Keratinocyte (primary cell): Measurements from ENCODE around the gene SELPLG. TPM values are rescaled to one million over a fixed set of nuclear protein-coding genes. Genes with fewer than 3 reads are reported as not detected.

ENCODE experiments used
- DNase-seq: peaks from one replicate; pipeline ENCODE4 v3.0.0-alpha.2; 2011; ENCODE audit warnings: low read depth, missing footprints, low spot score
- FAIRE-seq: peaks from 2 replicates; lab custom pipeline; 2011; peaks lifted over from hg19 to GRCh38; lab: Jason Lieb, UNC
- H2AFZ ChIP-seq: 2 replicates; pipeline ENCODE4 v1.6.0; 2012; ENCODE audit warnings: low read length, control low read depth, inconsistent platforms; ENCODE audit not compliant: control insufficient read depth
- H3K27ac ChIP-seq: 2 replicates; pipeline ENCODE4 v1.5.1; 2011; ENCODE audit warnings: low read length; ENCODE audit not compliant: control insufficient read depth, insufficient read depth
- H3K27me3 ChIP-seq: 3 replicates; pipeline ENCODE4 v1.6.0; 2011; ENCODE audit warnings: low read length; ENCODE audit not compliant: control insufficient read depth, insufficient read depth; ENCODE audit errors: extremely low read depth
- H3K36me3 ChIP-seq, 2 experiments: 2 replicates in 1 of 2; 3 replicates in 1 of 2; pipeline ENCODE4 v1.5.1; 2011; ENCODE audit warnings: low read length in 2 of 2, mild to moderate bottlenecking in 1 of 2; ENCODE audit not compliant: control insufficient read depth in 2 of 2, insufficient read depth in 2 of 2; ENCODE audit errors: extremely low read depth in 1 of 2
- H3K4me1 ChIP-seq: 3 replicates; pipeline ENCODE4 v1.5.1; 2011; ENCODE audit warnings: low read length; ENCODE audit not compliant: control insufficient read depth, insufficient read depth; ENCODE audit errors: extremely low read depth
- H3K4me2 ChIP-seq: 3 replicates; pipeline ENCODE4 v1.6.0; 2011; ENCODE audit warnings: low read depth, low read length; ENCODE audit not compliant: control insufficient read depth, insufficient read depth; ENCODE audit errors: extremely low read depth
- H3K4me3 ChIP-seq, 3 experiments: fragments of 200-600 bp in 1 of 3; sonication (generic) in 1 of 3; 2 replicates in 2 of 3; 3 replicates in 1 of 3; pipeline ENCODE4 v1.5.1; 2011 to 2016; ENCODE audit warnings: low read length in 3 of 3, mild to moderate bottlenecking in 3 of 3, control low read depth in 2 of 3, inconsistent platforms in 1 of 3, low read depth in 1 of 3, mixed read lengths in 1 of 3, mixed run types in 1 of 3, moderate library complexity in 1 of 3; ENCODE audit not compliant: control insufficient read depth in 2 of 3, insufficient read depth in 2 of 3; ENCODE audit errors: extremely low read depth in 1 of 3
- H3K79me2 ChIP-seq: 2 replicates; pipeline ENCODE4 v1.6.0; 2012; ENCODE audit warnings: low read length; ENCODE audit not compliant: control insufficient read depth, insufficient read depth
- H3K9ac ChIP-seq: 3 replicates; pipeline ENCODE4 v1.6.0; 2011; ENCODE audit warnings: low read length; ENCODE audit not compliant: control insufficient read depth, insufficient read depth; ENCODE audit errors: extremely low read depth
- H3K9me1 ChIP-seq: 3 replicates; pipeline ENCODE4 v1.6.0; 2011; ENCODE audit warnings: low read length; ENCODE audit not compliant: control insufficient read depth, insufficient read depth; ENCODE audit errors: extremely low read depth
- H3K9me3 ChIP-seq: 2 replicates; pipeline ENCODE4 v1.5.1; 2012; ENCODE audit warnings: low read depth, low read length; ENCODE audit not compliant: control insufficient read depth
- H4K20me1 ChIP-seq: 3 replicates; pipeline ENCODE4 v1.6.0; 2011; ENCODE audit warnings: low read length; ENCODE audit not compliant: control insufficient read depth, insufficient read depth; ENCODE audit errors: extremely low read depth
- EZH2 ChIP-seq: IDR thresholded peaks from one replicate; pipeline ENCODE4 v1.6.1; 2012; ENCODE audit warnings: inconsistent platforms, mild to moderate bottlenecking, low read length, moderate library complexity
- dilution Hi-C: fragments of 300-500 bp; cut with MboI; formaldehyde crosslinking; loops from one replicate; pipeline ENCODE4 v1.7.0; 2020; ENCODE audit warnings: low sequenced_read_pairs; ENCODE audit not compliant: extremely low pct_ligation_motif_present
- polyA plus RNA-seq, 5 experiments: library from polyadenylated mRNA; depleted of rRNA in 3 of 5; stranded (reverse) in 3 of 5; stranded (forward) in 1 of 5; unstranded in 1 of 5; fragments of >200 nt; gene quantifications; 1 replicate in 1 of 5; 2 replicates in 3 of 5; 3 replicates in 1 of 5; pipeline versions ENCODE4 v1.2.1 to v1.2.3, GENCODE V29; 2011 to 2012; ENCODE audit warnings: missing spikeins in 2 of 5, low read depth in 1 of 5, low replicate concordance in 1 of 5
- TF ChIP-seq, protein P1 (sequence below), 3 experiments: IDR thresholded peaks in 1 of 3; conservative IDR thresholded peaks in 1 of 3; optimal IDR thresholded peaks in 1 of 3; 2 replicates in 2 of 3; 3 replicates in 1 of 3; pipeline versions ENCODE3 to v1.5.1; 2011; ENCODE audit warnings: low read length in 3 of 3, mild to moderate bottlenecking in 3 of 3, moderate library complexity in 2 of 3, control low read depth in 1 of 3, inconsistent platforms in 1 of 3; ENCODE audit not compliant: insufficient read depth in 2 of 3; ENCODE audit errors: extremely low read depth in 1 of 3

SELPLG gene
- polyA plus RNA-seq, 1 donor (not counting 4 experiments of a cell fraction or from before 2014, with no cell fraction given) = 0.80 TPM

DNA sequence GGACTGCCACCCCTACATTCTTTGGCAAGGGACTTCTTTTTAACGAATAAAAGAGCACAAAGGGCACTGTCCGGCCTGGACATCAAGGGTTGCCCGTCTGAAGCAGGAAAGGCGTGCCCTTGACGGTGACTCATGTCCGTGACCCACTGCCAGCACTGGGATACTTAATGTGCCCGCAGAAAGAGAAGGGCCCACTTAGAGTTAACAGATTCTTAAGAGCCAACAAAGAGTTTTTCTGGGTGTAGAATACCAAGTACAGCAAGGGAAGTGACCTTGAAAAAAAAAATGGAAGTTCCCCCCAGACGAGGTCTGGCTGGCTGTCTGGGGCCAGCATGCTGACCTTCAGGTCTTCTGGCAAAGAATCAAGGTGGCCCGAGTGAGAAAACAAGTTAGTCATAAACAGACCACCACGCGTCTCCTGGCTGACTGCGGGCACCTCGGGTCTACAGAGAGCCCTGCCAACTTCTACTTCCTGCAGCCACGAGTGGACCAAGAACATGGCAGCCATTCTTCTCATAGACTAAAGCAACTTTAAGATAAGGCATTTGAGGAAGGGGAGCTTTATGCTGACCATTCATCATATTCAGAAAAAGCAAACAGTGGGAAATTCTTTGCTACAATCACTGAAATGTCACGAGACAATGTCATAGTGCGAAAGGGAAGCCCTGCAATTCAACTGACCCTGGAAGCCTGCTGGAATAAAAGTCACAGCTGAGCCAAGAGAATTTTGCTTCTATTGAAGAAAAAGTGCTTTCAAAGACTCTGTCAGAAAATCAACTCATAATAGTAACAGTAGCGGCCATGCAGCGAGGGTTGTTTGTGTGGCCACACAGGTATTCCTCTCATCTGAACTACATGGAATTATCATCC is 10.5 kb upstream of the SELPLG start:
- Histone ChIP-seq H3K4me3 (no peak overlapping the region), H3K27ac (no peak overlapping the region), H3K36me3 (peaks cover 31 to 47% of the 10 kb centered on the region in 2 experiments), H3K9ac (no peak overlapping the region), H2AFZ (no peak overlapping the region), H3K27me3 (no peaks in the 10 kb centered on the region), H3K4me2 (no peak overlapping the region), H3K9me3 (no peaks in the 10 kb centered on the region), H3K4me1 (peaks cover 15% of the 10 kb centered on the region), H3K9me1 (peaks cover 2% of the 10 kb centered on the region), H4K20me1 (peaks cover 4% of the 10 kb centered on the region), H3K79me2 (no peaks in the 10 kb centered on the region)
- TF ChIP-seq EZH2 = no peak
- no peak for DNase-seq
- dilution Hi-C loops = no loop called here
- FAIRE-seq = no peak

DNA sequence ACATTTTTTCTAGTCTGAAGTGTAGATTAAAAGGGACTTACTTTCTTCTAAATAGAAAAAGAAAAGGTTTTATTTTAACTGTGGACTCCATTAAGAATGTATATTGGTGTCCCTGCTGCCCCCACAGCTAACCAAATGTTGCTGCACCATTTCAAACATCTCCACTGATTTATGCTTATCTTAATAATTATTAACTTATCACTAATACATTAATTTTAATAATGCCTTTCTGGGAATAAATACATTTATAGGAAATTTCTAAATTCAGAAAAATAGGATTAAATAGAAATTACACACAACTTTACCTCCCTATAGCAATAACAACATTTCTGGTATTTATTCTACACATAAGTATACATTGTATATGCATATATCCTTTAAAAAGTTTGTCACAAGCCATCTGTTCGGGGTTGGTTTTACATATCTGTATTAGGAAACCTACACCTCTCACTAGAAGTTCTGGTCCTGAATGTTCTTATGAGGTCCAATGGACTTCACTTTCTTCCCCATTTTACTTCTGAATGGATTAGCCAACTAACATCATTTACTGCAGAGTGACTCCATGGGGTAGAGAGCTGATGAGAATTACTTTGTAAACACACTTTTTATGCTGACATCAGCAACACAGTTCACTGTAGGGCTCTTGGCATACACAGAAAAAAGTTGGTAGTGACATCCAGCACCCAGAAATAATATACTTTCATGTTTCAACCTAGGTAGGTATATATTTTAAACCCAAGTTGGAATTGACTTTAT is 9.4 kb upstream of the SELPLG start:
- H3K9me1 ChIP-seq = peaks cover 2% of the 10 kb centered on the region
- peaks cover 4% of the 10 kb centered on the region for H4K20me1 ChIP-seq
- H3K4me3 ChIP-seq = no peak overlapping the region
- H3K4me2 ChIP-seq = no peak overlapping the region
- no peaks in the 10 kb centered on the region for H3K9me3 ChIP-seq
- no peak for TF ChIP-seq EZH2
- TF ChIP-seq, protein P1, sequence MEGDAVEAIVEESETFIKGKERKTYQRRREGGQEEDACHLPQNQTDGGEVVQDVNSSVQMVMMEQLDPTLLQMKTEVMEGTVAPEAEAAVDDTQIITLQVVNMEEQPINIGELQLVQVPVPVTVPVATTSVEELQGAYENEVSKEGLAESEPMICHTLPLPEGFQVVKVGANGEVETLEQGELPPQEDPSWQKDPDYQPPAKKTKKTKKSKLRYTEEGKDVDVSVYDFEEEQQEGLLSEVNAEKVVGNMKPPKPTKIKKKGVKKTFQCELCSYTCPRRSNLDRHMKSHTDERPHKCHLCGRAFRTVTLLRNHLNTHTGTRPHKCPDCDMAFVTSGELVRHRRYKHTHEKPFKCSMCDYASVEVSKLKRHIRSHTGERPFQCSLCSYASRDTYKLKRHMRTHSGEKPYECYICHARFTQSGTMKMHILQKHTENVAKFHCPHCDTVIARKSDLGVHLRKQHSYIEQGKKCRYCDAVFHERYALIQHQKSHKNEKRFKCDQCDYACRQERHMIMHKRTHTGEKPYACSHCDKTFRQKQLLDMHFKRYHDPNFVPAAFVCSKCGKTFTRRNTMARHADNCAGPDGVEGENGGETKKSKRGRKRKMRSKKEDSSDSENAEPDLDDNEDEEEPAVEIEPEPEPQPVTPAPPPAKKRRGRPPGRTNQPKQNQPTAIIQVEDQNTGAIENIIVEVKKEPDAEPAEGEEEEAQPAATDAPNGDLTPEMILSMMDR (optimal IDR thresholded peaks at IDR 0.05 in 1 of 3, IDR thresholded peaks at IDR 0.05 in 1 of 3, conservative IDR thresholded peaks at IDR 0.05 in 1 of 3; ENCODE audit: extremely low read depth in 1 of 3, insufficient read depth in 2 of 3, low read length in 3 of 3) = no peak
- DNase-seq (no peak), FAIRE-seq (no peak)
- no peaks in the 10 kb centered on the region for H3K79me2 ChIP-seq
- no peaks in the 10 kb centered on the region for H3K27me3 ChIP-seq
- no peak overlapping the region for H3K9ac ChIP-seq
- H3K27ac ChIP-seq = no peak overlapping the region
- dilution Hi-C loops = no loop called here
- H3K36me3 ChIP-seq = peaks cover 25 to 39% of the 10 kb centered on the region in 2 experiments
- peaks cover 15% of the 10 kb centered on the region for H3K4me1 ChIP-seq
- H2AFZ ChIP-seq = no peak overlapping the region
